ENCODE measurements around the gene OR10AD1. TPM values are rescaled to one million over a fixed set of nuclear protein-coding genes. Genes with fewer than 3 reads are reported as not detected.
"Not testable (repeated sequence)": the region's sequence is repeated elsewhere in the genome, so short reads cannot be mapped to it uniquely, and the experiment has no call there.

OR10AD1 gene
- total and polyA plus RNA-seq, 9 of the 15 experiments (the other 6 are each of a cell fraction or from before 2014, with no cell fraction given): not detected

DNA sequence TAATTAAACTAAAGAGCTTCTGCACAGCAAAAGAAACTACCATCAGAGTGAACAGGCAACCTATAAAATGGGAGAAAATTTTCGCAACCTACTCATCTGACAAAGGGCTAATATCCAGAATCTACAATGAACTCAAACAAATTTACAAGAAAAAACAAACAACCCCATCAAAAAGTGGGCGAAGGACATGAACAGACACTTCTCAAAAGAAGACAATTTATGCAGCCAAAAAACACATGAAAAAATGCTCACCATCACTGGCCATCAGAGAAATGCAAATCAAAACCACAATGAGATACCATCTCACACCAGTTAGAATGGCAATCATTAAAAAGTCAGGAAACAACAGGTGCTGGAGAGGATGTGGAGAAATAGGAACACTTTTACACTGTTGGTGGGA is 6.4 kb upstream of the OR10AD1 start:
- H4K20me1 ChIP-seq (replicated peaks; ENCODE audit: control insufficient read depth, insufficient read depth, low read length); in situ Hi-C loops (cut with MboI): not testable (repeated sequence)

More for the DNA sequence above, 6.4 kb upstream of the OR10AD1 start:
- DNase-seq (ENCODE audit: extremely low read depth in 1 of 4, low spot score in 3 of 4); H3K9me1 ChIP-seq (ENCODE audit: control insufficient read depth, insufficient read depth, low read length); ATAC-seq; H3K4me2 ChIP-seq (ENCODE audit: insufficient read depth, low read length); H3K9ac ChIP-seq (ENCODE audit: insufficient read depth in 1 of 2, low read depth in 2 of 2, low read length in 2 of 2); FAIRE-seq; H3K27ac ChIP-seq (ENCODE audit: extremely low read depth, low read depth, low read length); H2AFZ ChIP-seq (ENCODE audit: low read depth, low read length); H3K4me1 ChIP-seq (replicated peaks in 1 of 2; ENCODE audit: control insufficient read depth in 2 of 2, insufficient read depth in 2 of 2, low read length in 2 of 2); POLR2A ChIA-PET; H3K27me3 ChIP-seq (ENCODE audit: control insufficient read depth in 2 of 2, insufficient read depth in 2 of 2, low read length in 2 of 2); H3K36me3 ChIP-seq (ENCODE audit: control insufficient read depth, insufficient read depth, low read length); H3K4me3 ChIP-seq; BruUV-seq (replicated peaks); intact Hi-C loops (cut with micrococcal nuclease); H3K79me2 ChIP-seq (ENCODE audit: control insufficient read depth, insufficient read depth, low read length); CTCF ChIA-PET (ENCODE audit: low intra/inter-chr PET ratio); H3K9me3 ChIP-seq (replicated peaks; ENCODE audit: control insufficient read depth, insufficient read depth, low read depth, low read length): not testable (repeated sequence)
- TF ChIP-seq, protein P1, sequence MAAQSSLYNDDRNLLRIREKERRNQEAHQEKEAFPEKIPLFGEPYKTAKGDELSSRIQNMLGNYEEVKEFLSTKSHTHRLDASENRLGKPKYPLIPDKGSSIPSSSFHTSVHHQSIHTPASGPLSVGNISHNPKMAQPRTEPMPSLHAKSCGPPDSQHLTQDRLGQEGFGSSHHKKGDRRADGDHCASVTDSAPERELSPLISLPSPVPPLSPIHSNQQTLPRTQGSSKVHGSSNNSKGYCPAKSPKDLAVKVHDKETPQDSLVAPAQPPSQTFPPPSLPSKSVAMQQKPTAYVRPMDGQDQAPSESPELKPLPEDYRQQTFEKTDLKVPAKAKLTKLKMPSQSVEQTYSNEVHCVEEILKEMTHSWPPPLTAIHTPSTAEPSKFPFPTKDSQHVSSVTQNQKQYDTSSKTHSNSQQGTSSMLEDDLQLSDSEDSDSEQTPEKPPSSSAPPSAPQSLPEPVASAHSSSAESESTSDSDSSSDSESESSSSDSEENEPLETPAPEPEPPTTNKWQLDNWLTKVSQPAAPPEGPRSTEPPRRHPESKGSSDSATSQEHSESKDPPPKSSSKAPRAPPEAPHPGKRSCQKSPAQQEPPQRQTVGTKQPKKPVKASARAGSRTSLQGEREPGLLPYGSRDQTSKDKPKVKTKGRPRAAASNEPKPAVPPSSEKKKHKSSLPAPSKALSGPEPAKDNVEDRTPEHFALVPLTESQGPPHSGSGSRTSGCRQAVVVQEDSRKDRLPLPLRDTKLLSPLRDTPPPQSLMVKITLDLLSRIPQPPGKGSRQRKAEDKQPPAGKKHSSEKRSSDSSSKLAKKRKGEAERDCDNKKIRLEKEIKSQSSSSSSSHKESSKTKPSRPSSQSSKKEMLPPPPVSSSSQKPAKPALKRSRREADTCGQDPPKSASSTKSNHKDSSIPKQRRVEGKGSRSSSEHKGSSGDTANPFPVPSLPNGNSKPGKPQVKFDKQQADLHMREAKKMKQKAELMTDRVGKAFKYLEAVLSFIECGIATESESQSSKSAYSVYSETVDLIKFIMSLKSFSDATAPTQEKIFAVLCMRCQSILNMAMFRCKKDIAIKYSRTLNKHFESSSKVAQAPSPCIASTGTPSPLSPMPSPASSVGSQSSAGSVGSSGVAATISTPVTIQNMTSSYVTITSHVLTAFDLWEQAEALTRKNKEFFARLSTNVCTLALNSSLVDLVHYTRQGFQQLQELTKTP (IDR thresholded peaks at IDR 0.05; ENCODE audit: low read depth in 1 of 2, partially characterized antibody in 2 of 2): peak in 1 of 2 experiments; percentile 98
- WGBS (ENCODE audit: insufficient coverage, low coverage, missing lambda C conversion rate): 60% methylated on average over 1 of the region's 2 CpGs

Measured in K562 (cell line).